Measurements from ENCODE around the gene B4GALNT2.
A peak's percentile ranks its signal among the peaks of the same experiment; 100 is the strongest.

B4GALNT2 gene

DNA sequence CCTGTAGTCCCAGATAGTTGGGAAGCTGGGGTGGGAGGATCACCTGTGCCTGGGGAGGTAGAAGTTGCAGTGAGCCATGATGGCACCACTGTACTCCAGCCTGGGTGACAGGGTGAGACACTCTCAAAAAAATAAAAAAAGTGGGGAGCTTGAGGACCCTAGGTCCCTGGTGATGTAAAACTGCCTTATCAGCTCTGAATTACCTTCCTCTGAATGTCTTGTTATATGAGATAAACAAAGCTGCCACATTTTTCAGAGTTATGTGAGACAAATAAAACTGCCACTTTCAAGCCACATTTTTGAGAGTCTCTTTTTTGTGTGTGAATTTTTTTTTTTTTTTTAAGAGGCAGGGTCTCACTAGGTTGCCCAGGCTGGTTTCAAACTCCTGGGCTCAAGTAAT is 32.0 kb upstream of the B4GALNT2 start:
- TF ChIP-seq RARB (CRISPR knock-in tag; IDR thresholded peaks at IDR 0.05) (no peak), ZC3H10 (CRISPR knock-in tag; IDR thresholded peaks at IDR 0.05) (no peak), GLIS3 (CRISPR knock-in tag; IDR thresholded peaks at IDR 0.05) (no peak), ZFP30 (CRISPR knock-in tag; IDR thresholded peaks at IDR 0.05) (no peak), TOX (CRISPR knock-in tag; IDR thresholded peaks at IDR 0.05; ENCODE audit: borderline replicate concordance) (no peak), ESRRG (CRISPR knock-in tag; IDR thresholded peaks at IDR 0.05) (no peak), OSR1 (CRISPR knock-in tag; IDR thresholded peaks at IDR 0.05) (no peak)
- TF ChIP-seq, protein P1, sequence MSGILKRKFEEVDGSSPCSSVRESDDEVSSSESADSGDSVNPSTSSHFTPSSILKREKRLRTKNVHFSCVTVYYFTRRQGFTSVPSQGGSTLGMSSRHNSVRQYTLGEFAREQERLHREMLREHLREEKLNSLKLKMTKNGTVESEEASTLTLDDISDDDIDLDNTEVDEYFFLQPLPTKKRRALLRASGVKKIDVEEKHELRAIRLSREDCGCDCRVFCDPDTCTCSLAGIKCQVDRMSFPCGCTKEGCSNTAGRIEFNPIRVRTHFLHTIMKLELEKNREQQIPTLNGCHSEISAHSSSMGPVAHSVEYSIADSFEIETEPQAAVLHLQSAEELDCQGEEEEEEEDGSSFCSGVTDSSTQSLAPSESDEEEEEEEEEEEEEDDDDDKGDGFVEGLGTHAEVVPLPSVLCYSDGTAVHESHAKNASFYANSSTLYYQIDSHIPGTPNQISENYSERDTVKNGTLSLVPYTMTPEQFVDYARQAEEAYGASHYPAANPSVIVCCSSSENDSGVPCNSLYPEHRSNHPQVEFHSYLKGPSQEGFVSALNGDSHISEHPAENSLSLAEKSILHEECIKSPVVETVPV (CRISPR knock-in tag; IDR thresholded peaks at IDR 0.05) = no peak
- TF ChIP-seq, protein P2, sequence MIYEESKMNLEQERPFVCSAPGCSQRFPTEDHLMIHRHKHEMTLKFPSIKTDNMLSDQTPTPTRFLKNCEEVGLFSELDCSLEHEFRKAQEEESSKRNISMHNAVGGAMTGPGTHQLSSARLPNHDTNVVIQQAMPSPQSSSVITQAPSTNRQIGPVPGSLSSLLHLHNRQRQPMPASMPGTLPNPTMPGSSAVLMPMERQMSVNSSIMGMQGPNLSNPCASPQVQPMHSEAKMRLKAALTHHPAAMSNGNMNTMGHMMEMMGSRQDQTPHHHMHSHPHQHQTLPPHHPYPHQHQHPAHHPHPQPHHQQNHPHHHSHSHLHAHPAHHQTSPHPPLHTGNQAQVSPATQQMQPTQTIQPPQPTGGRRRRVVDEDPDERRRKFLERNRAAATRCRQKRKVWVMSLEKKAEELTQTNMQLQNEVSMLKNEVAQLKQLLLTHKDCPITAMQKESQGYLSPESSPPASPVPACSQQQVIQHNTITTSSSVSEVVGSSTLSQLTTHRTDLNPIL (CRISPR knock-in tag; IDR thresholded peaks at IDR 0.05; ENCODE audit: low read depth) = no peak
- ATAC-seq = no peak

DNA sequence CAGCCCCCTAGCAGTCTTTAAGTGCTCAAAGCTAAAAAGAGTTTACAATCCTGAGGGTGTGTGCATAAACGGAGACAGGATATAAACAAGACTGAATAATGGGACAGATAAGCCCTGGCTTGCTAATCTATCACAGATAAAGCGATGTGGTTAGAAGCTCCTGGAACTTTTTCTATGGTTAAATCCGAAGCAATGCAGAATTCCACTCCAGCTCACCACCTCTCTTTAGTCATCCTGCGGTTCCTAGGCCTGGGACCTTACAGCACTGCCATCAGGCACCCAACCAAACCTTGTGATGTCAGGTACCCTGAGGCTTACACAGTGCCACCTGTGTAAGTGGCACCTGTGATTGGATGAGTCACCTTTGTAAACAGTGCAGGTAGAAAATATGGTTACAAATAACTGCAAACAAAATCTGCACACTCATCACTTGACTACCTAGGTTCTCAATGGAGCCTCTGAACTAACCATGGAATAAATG is 31.5 kb upstream of the B4GALNT2 start:
- ATAC-seq = no peak
- no peak for TF ChIP-seq ZNF565 (CRISPR knock-in tag; conservative IDR thresholded peaks at IDR 0.05; ENCODE audit: low read depth)

DNA sequence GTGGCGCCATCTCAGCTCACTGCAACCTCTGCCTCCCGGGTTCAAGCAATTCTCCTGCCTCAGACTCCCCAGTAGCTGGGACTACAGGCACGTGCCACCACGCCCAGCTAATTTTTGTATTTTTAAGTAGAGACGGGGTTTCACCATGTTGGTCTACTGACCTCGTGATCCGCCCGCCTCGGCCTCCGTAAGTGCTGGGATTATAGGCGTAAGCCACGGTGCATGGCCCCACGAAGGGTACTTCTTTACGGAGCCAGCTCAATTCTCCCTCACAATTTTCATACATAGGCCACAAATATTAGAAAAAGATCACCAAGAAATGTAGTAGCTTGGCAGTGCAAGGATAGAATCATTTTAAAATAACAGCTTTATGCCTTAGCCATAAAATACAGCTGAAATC is 29.2 kb upstream of the B4GALNT2 start:
- ATAC-seq = peak; percentile 46

DNA sequence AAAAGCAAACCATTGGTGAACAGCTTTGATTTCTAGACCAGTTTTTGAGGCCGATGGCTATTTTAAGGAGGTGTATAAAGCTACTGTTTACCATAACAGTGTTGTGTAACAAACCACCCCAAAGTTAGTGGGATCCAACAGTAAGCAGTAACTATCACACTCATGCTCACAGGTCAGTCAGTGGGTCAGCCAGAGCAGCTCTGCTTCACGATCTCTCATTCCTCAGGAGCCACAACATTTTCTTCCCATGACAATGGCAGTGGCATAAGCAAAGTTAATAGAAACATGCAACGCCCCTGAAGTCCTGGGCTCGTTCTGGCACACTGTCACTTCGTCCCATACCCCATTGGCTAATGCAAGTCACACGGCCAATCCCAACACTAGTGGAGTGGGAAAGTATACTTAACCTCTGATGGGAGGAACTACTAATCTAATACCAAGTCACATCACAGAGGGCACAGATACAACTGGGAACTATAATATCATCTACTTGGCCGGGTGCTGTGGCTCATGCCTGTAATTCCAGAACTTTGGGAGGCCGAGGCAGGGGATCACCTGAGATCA is 28.0 kb upstream of the B4GALNT2 start:
- ATAC-seq = no peak
- TF ChIP-seq ZFP3 (CRISPR knock-in tag; IDR thresholded peaks at IDR 0.05) (no peak), SNAI2 (CRISPR knock-in tag; IDR thresholded peaks at IDR 0.05) (no peak), BACH2 (CRISPR knock-in tag; IDR thresholded peaks at IDR 0.05; ENCODE audit: borderline replicate concordance) (no peak)

DNA sequence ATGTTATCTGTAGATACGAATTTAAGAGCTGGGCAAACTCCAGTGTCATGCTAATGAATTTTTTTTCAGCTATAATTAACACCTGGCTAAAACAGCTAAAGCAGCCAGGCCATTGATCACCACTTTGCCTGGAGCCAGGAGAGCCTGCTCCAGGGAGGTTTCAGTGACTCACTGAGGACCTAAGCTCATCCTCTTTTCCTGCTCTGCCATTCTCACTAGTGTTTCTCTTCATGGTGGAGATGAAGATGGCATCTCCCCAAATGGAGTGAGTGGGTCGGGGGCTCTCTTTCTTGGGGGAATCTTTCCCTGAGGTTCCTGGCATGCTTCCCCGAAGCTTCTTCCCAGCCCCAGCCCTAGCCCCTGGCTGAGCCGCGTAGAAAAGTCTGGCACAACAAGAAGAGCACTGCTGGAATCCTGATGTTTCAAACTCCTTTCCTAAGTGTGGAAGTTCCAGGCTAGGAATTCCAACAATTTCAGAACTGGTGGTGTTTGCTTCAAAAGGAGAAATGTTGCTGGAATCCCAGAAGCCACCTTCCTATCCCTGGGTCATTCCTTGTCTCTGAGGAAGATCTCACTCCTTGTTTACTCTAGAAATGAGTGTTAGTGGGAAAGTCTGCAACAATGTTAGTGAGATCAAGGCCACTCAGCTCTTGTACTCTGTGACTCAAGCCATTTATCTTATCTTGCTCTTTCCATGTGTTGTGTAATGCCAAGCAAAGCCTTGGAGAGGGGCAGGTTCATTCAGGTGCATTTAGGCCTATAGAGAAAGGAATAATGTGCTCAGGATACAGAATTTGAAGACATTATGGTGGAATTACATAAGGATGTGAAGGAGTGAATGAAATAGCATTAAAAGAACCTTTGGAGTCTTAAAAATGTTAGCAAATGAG is 26.0 kb upstream of the B4GALNT2 start:
- TF ChIP-seq GLIS3 (CRISPR knock-in tag; IDR thresholded peaks at IDR 0.05) = no peak
- no peak for TF ChIP-seq BACH2 (CRISPR knock-in tag; IDR thresholded peaks at IDR 0.05; ENCODE audit: borderline replicate concordance)
- no peak for TF ChIP-seq SNAI2 (CRISPR knock-in tag; IDR thresholded peaks at IDR 0.05)
- no peak for TF ChIP-seq CSDC2 (CRISPR knock-in tag; IDR thresholded peaks at IDR 0.05)
- TF ChIP-seq OSR1 (CRISPR knock-in tag; IDR thresholded peaks at IDR 0.05) = no peak
- TF ChIP-seq RARB (CRISPR knock-in tag; IDR thresholded peaks at IDR 0.05) = no peak
- no peak for TF ChIP-seq ZC3H10 (CRISPR knock-in tag; IDR thresholded peaks at IDR 0.05)
- TF ChIP-seq ESRRG (CRISPR knock-in tag; IDR thresholded peaks at IDR 0.05) = no peak
- ATAC-seq = no peak

DNA sequence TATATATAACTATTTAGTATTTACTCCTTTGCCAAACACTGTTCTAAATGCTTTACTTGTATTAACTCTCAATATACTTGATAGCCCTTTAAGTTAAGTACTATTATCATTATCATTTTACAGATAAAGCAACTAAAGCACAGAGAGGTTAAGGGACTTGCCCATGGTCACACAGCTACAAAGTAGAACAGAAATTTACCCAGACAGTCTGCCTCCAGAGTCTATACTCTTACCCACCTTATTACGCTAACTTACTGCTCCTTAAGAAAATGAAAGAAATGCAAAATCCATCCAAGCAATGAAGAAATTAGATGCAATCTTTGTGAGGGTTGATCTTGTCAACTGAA is 25.4 kb upstream of the B4GALNT2 start:
- no peak for TF ChIP-seq ZFP3 (CRISPR knock-in tag; IDR thresholded peaks at IDR 0.05)
- no peak for TF ChIP-seq ZNF70 (CRISPR knock-in tag; IDR thresholded peaks at IDR 0.05)
- TF ChIP-seq PPARA (CRISPR knock-in tag; IDR thresholded peaks at IDR 0.05; ENCODE audit: borderline replicate concordance) = no peak
- no peak for TF ChIP-seq ARNTL (CRISPR knock-in tag; IDR thresholded peaks at IDR 0.05; ENCODE audit: borderline replicate concordance, low read depth)
- no peak for TF ChIP-seq OSR1 (CRISPR knock-in tag; IDR thresholded peaks at IDR 0.05)
- TF ChIP-seq RARB (CRISPR knock-in tag; IDR thresholded peaks at IDR 0.05) = no peak
- TF ChIP-seq, protein P1 (CRISPR knock-in tag; IDR thresholded peaks at IDR 0.05) = no peak
- no peak for TF ChIP-seq ISL1 (CRISPR knock-in tag; IDR thresholded peaks at IDR 0.05)
- TF ChIP-seq, protein P3, sequence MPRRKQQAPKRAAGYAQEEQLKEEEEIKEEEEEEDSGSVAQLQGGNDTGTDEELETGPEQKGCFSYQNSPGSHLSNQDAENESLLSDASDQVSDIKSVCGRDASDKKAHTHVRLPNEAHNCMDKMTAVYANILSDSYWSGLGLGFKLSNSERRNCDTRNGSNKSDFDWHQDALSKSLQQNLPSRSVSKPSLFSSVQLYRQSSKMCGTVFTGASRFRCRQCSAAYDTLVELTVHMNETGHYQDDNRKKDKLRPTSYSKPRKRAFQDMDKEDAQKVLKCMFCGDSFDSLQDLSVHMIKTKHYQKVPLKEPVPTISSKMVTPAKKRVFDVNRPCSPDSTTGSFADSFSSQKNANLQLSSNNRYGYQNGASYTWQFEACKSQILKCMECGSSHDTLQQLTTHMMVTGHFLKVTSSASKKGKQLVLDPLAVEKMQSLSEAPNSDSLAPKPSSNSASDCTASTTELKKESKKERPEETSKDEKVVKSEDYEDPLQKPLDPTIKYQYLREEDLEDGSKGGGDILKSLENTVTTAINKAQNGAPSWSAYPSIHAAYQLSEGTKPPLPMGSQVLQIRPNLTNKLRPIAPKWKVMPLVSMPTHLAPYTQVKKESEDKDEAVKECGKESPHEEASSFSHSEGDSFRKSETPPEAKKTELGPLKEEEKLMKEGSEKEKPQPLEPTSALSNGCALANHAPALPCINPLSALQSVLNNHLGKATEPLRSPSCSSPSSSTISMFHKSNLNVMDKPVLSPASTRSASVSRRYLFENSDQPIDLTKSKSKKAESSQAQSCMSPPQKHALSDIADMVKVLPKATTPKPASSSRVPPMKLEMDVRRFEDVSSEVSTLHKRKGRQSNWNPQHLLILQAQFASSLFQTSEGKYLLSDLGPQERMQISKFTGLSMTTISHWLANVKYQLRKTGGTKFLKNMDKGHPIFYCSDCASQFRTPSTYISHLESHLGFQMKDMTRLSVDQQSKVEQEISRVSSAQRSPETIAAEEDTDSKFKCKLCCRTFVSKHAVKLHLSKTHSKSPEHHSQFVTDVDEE (CRISPR knock-in tag; IDR thresholded peaks at IDR 0.05) = no peak
- TF ChIP-seq ZNF565 (CRISPR knock-in tag; conservative IDR thresholded peaks at IDR 0.05; ENCODE audit: low read depth) = no peak
- no peak for TF ChIP-seq ZC3H10 (CRISPR knock-in tag; IDR thresholded peaks at IDR 0.05)
- no peak for TF ChIP-seq GLIS3 (CRISPR knock-in tag; IDR thresholded peaks at IDR 0.05)
- TF ChIP-seq, protein P2 (CRISPR knock-in tag; IDR thresholded peaks at IDR 0.05; ENCODE audit: low read depth) = no peak
- TF ChIP-seq TCF4 (CRISPR knock-in tag; IDR thresholded peaks at IDR 0.05; ENCODE audit: borderline replicate concordance) = no peak
- no peak for ATAC-seq
